ENCODE data around the gene DMBX1.

- no peak for TF ChIP-seq CTCF (IDR thresholded peaks at IDR 0.05)
- TF ChIP-seq POLR2AphosphoS5 (IDR thresholded peaks at IDR 0.05): no peak
- no peak for TF ChIP-seq POLR2A (IDR thresholded peaks at IDR 0.05)
Measured at GRCh38 chr1:46488343-46489168, 1.1 kb upstream of the DMBX1 start.

All from stomach (tissue), 4 donors.